HG02938 (cell line): Measurements from ENCODE around the gene VTI1A.

Source experiments
- ATAC-seq: cut with Tn5 transposase; IDR thresholded peaks from one replicate; pipeline ENCODE4 v1.9.1; 2021; ENCODE audit warnings: mild to moderate bottlenecking, moderate library complexity; ENCODE audit not compliant: unreplicated experiment

Gene VTI1A

GRCh38 chr10:112624546-112625048 lies 177.6 kb downstream of the VTI1A start:
- ATAC-seq, result no peak

GRCh38 chr10:112628951-112629609 lies 182.1 kb downstream of the VTI1A start:
- ATAC-seq, result no peak

- ATAC-seq, result no peak
These were observed 184.7 kb downstream of the VTI1A start for GRCh38 chr10:112631501-112632400.

DNA sequence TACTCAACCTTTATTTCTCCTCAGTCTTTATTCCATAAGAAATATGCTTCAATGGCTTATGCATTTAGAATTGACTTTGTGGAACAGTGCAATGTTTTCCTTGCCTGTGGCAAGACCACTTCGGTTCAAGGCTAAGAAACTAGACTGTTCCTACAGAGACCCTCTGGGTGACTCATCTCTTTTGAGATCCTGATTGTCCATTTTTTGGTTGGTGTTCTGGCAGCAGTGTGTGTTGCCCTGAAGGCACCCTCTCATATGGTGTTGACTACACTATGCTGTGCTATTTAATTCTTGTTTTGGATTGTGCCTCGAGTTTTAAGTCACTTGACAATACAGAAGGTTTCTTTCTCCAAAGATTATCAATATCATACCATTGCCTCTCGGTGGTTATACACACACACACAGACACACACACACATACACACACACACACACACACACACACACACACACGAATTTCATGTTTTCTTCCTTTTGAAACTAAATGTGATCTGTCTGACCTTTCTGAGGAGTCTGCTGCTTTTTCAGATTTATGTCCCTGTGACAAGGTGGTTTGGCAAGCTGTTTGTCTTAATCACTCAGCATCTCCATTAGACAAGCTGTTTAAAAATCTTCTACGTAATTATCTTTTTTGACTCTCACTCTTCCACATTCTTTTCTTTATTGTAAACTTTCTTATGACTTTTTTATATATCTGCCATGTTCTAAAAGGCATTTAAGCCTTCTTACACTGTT lies 187.2 kb downstream of the VTI1A start:
- no peak for ATAC-seq

DNA sequence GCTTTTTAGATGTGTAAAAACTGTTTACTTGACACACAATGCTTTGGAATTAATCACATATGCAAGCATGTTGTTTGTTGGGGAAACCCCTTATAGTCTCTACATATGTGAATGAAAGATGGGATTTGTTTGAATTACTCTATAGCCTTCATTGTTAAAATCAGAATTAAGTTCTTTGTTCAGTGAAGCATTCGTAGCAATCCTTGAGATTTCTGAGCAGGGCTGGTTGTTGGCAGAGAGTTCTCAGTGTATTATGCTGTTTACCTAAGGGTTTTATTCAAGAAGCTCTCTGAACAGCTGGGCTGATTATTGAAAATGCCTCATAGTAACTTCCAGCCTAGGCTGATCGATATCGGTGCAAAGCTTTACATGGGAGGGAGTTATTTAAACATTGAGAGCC lies 190.9 kb downstream of the VTI1A start:
- no peak for ATAC-seq

DNA sequence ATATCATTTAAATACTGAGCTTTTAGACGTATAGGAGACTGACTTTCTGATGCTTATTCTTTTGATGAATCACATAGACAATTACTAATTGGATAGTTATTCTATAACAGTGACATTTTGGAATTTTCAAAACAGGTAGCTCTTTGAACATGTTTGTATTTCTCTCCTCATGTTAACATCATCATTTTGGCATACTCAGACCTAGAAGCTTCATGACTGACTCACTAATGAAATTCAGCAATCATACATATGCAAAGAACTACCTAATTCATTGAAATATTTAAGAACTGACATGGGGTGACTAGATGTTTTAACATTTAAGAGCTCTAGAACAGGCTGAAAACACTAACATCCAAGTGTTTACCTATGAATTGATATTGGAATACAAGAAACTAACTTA lies 192.3 kb downstream of the VTI1A start:
- ATAC-seq, result no peak

DNA sequence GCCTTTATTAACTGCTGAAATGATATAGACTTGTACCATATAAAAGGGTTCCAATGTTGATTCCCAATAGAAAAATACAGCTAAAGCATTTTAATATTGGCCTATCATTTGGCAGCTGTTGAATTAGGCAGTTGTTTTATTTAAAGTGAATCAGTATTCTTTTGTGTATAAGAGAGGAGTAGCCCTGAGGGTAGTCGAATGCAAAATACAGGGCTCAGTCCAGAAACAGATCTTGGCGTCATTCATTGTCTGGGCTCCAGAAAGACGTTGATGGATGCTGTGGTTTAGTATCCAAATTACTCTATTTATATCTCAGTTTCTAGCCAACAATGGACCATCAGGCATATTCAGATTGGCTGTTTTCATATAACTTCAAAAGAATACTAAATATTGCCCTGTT lies 193.6 kb downstream of the VTI1A start:
- ATAC-seq, result no peak

- ATAC-seq, result no peak
These were observed 196.7 kb downstream of the VTI1A start for GRCh38 chr10:112643600-112644264.

- ATAC-seq, result no peak
These were observed 197.2 kb downstream of the VTI1A start for GRCh38 chr10:112644265-112644645.

- no peak for ATAC-seq
These were observed 202.2 kb downstream of the VTI1A start for GRCh38 chr10:112649006-112649821.

DNA sequence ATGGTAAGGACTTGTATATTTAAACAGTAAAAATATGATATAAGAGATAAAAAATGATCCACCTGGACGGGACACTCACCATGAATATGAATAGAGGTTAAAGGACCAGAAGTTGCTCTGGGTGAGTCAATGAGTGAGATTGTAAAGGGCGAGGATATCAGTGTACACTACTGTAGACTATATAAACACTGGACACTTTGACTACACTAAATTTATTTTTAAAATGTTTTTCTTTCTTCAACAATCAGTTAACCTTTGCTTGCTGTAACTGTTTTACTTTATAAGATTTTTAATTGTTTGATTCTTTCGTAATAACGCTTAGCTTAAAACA lies 202.8 kb downstream of the VTI1A start:
- ATAC-seq, result no peak

- ATAC-seq, result no peak
These were observed 203.6 kb downstream of the VTI1A start for GRCh38 chr10:112650588-112651030.

GRCh38 chr10:112653215-112653614 lies 206.2 kb downstream of the VTI1A start:
- ATAC-seq, result no peak

- no peak for ATAC-seq
These were observed 206.8 kb downstream of the VTI1A start for GRCh38 chr10:112653851-112654250.

- no peak for ATAC-seq
These were observed 207.8 kb downstream of the VTI1A start for GRCh38 chr10:112654794-112655193.

- no peak for ATAC-seq
These were observed 208.7 kb downstream of the VTI1A start for GRCh38 chr10:112655722-112656121.

GRCh38 chr10:112658465-112658864 lies 211.4 kb downstream of the VTI1A start:
- no peak for ATAC-seq

DNA sequence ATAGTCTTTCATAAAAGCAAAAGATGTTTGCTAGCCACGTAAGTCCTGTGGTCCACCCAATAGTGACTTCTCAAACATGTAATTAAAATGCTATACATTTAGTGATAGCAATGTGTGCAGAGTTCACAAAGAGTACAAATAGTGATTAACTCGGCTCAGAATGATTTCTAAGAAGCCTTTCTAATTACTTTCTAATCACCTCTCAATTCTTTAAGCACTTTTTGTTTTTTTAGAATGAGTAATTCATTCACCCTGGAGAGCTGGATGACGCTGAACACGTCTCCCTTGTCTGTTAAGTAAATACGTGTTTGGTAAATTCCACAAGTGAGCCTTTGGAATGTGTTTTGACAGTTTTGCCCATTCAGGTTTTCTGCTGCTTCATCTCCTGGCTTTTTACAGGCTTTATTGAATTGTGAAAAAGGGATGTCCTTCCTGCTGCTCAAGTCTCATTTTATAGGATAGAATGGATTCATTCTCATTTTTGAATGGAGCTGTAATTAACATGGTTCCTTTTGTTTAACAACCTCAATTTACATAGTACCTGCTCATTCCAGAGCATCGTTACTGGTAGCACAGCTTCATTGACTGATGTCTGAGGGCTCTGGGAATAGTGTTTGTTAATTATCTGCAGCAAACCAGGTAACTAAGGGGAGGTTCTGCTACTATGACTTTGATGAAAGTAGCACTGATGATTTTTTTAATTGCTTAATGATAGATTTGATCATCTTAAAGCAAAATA lies 212.1 kb downstream of the VTI1A start:
- ATAC-seq, result no peak
